Naive B cell (primary cell): Measurements from ENCODE around the gene EPB41L4A. TPM values are rescaled to one million over a fixed set of nuclear protein-coding genes. Genes with fewer than 3 reads are reported as not detected.
"Not testable (repeated sequence)": the region's sequence is repeated elsewhere in the genome, so short reads cannot be mapped to it uniquely, and the experiment has no call there.

Experiments
- ATAC-seq, 2 donors: fragments of 150-1000 bp; cut with Tn5 transposase; 2 replicates each; pipeline ENCODE4 v1.10.0; 2021; ENCODE audit warnings: low read depth in 2 of 2, mild to moderate bottlenecking in 2 of 2, moderate library complexity in 2 of 2
- DNase-seq: peaks from one replicate; pipeline ENCODE4 v3.0.0; 2022
- H3K27ac Mint-ChIP-seq, 6 donors: one replicate each; pipeline ENCODE4 v1.8.0; 2020 to 2022; ENCODE audit warnings: mild to moderate bottlenecking in 6 of 6, mixed read lengths in 6 of 6, moderate library complexity in 5 of 6, inconsistent platforms in 2 of 6
- H3K27me3 Mint-ChIP-seq, 3 donors: one replicate each; pipeline ENCODE4 v1.8.0; 2021 to 2022; ENCODE audit warnings: mixed read lengths in 3 of 3, mild to moderate bottlenecking in 1 of 3
- H3K36me3 Mint-ChIP-seq, 2 donors: one replicate each; pipeline ENCODE4 v1.8.0; 2020 to 2022; ENCODE audit warnings: mixed read lengths in 2 of 2, inconsistent platforms in 1 of 2, mild to moderate bottlenecking in 1 of 2
- H3K4me1 Mint-ChIP-seq, 3 donors: one replicate each; pipeline ENCODE4 v1.8.0; 2020 to 2022; ENCODE audit warnings: mixed read lengths in 3 of 3, inconsistent platforms in 1 of 3, mild to moderate bottlenecking in 1 of 3, moderate library complexity in 1 of 3
- H3K4me3 Mint-ChIP-seq, 8 donors: one replicate each; pipeline ENCODE4 v1.8.0; 2020 to 2022; ENCODE audit warnings: mild to moderate bottlenecking in 8 of 8, mixed read lengths in 8 of 8, moderate library complexity in 8 of 8, inconsistent platforms in 2 of 8
- H3K9me3 Mint-ChIP-seq, 7 donors: one replicate each; pipeline ENCODE4 v1.8.0; 2020 to 2022; ENCODE audit warnings: mixed read lengths in 7 of 7, mild to moderate bottlenecking in 5 of 7, inconsistent platforms in 2 of 7, moderate library complexity in 1 of 7
- polyA plus RNA-seq, 6 donors: library from polyadenylated mRNA; unstranded; fragments of 300-500 nt; fragmentation: Illumina TruSeq; gene quantifications; one replicate each; pipeline ENCODE4 v1.2.3, GENCODE V29; 2021; ENCODE audit warnings: low read depth in 6 of 6

EPB41L4A gene
- polyA plus RNA-seq, 6 donors from 2014 or later, result 0.92 to 4.7 (median 1.5) TPM

DNA sequence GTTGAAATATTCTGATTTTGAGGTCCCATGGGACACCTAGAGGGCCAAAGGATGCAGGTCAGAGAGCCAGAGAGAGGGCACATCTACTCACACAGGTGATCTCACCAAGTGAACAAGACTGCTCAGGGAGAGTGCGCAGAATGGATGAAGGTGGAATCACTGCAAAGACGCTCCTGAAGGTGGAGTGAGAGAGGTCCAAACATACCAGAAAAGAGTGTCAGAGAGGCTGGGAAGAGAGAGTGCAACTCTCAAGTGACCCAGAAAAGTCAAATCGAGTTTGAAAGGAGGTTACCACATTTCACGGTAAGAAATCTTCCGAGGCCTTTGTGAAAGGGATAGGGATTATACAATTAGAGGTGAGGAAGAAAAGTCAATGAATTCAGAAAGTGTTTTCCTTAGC, 173.4 kb downstream of the EPB41L4A start:
- Mint-ChIP-seq H3K9me3 (no peaks in the 10 kb centered on the region), H3K4me3 (no peak overlapping the region), H3K27me3 (peaks cover 8 to 24% (median 23%) of the 10 kb centered on the region in 3 donors), H3K36me3 (no peaks in the 10 kb centered on the region), H3K4me1 (peaks cover 0 to 4% (median 0%) of the 10 kb centered on the region in 3 donors), H3K27ac (no peak overlapping the region)
- no peak for ATAC-seq
- DNase-seq, result no peak

DNA sequence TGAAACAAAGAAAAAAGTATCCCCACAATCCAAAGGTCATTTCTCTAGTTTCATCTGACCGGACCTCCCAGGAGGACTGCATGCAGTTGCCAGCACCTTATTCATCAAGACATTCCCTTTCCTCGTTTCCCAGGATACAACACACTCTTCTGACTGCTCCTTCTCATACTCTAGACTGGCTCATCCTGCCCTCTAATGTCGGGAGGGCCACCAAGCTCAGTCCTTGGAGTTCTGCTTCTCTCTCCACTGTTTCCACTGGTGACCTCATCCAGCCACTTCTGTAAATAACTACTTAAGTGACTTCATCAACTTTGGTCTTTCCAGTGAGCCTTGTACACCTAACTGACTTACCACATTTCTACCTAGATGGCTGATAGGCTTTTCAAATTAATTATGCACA, 179.1 kb downstream of the EPB41L4A start:
- H3K9me3 Mint-ChIP-seq, result no peaks in the 10 kb centered on the region
- H3K27ac Mint-ChIP-seq, result no peak overlapping the region
- peaks cover 9 to 24% (median 15%) of the 10 kb centered on the region in 3 donors for H3K27me3 Mint-ChIP-seq
- H3K4me3 Mint-ChIP-seq, result no peak overlapping the region
- no peaks in the 10 kb centered on the region for H3K4me1 Mint-ChIP-seq
- no peaks in the 10 kb centered on the region for H3K36me3 Mint-ChIP-seq
- ATAC-seq (no peak), DNase-seq (no peak)

GRCh38 chr5:112238473-112238872, 180.6 kb downstream of the EPB41L4A start:
- DNase-seq, result peak; percentile 0
- H3K4me3 Mint-ChIP-seq, result no peak overlapping the region

DNA sequence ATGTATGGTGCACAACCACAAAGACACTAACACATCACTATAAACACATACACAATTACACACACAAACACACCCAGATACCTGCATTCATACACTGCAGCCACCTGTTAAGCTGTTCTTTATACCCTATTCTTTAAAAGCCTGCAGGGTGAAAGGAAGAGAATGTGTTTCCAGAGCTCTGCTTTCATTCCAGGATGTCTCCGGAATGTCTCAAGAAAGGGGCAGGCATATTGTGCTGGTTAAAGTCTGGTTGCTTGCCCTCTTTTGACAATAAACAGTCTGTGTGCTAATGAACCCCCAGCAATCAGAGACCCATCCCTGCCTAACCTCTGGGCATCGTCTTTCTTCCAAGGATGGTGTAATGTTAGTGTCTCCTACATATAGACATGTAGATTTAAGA, 181.6 kb downstream of the EPB41L4A start:
- DNase-seq (no peak), ATAC-seq (no peak)
- no peak overlapping the region for H3K4me3 Mint-ChIP-seq
- no peaks in the 10 kb centered on the region for H3K4me1 Mint-ChIP-seq
- H3K36me3 Mint-ChIP-seq, result no peaks in the 10 kb centered on the region
- peak overlapping the region in 1 of 6 donors; percentile 3 for H3K27ac Mint-ChIP-seq
- no peaks in the 10 kb centered on the region for H3K9me3 Mint-ChIP-seq
- H3K27me3 Mint-ChIP-seq, result peaks cover 10 to 24% (median 15%) of the 10 kb centered on the region in 3 donors

More at GRCh38 chr5:112238473-112238872, 180.6 kb downstream of the EPB41L4A start:
- H3K9me3 Mint-ChIP-seq, result no peaks in the 10 kb centered on the region
- no peak overlapping the region for H3K27ac Mint-ChIP-seq
- no peaks in the 10 kb centered on the region for H3K36me3 Mint-ChIP-seq
- no peak for ATAC-seq
- H3K27me3 Mint-ChIP-seq, result peaks cover 9 to 24% (median 15%) of the 10 kb centered on the region in 3 donors
- H3K4me1 Mint-ChIP-seq, result no peaks in the 10 kb centered on the region

DNA sequence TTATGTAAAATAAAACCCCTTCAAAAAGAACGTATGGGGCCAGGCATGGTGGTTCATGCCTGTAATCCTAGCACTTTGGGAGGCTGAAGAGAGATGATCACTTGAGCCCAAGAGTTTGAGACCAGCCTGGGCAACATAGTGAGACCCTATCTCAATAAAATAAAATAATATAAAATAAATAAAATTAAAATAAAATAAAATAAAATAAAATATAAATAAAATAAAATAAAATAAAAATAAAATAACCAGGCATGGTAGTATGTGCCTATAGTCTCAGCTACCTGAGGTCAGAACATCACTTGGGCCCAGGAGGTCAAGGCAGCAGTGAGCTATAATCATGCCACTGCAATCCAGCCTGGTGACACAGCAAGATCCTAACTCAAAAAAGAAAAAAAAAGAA, 185.1 kb downstream of the EPB41L4A start:
- Mint-ChIP-seq H3K9me3 (no peaks in the 10 kb centered on the region), H3K27ac (no peak overlapping the region), H3K27me3 (peaks cover 4 to 18% (median 7%) of the 10 kb centered on the region in 3 donors), H3K4me1 (no peaks in the 10 kb centered on the region), H3K4me3 (no peak overlapping the region), H3K36me3 (no peaks in the 10 kb centered on the region)
- DNase-seq (no peak), ATAC-seq (no peak)

DNA sequence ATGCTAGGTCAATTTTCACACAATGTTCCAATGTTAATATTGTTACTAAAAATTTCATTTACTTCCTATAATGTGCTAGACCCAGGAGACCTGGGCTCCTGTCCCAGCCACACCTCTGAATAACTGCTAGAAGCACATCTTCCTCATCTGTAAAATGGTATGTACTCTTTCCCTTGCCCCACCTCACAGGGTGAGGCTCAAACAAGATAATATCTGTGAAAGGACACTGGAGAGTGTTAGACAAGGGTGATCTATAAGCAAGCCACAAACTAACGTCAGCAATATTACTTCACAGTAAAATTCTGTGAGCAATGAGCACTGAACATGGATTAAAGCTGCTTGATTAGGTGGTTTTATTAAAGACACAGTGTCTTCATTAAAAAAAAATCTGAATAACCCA, 186.4 kb downstream of the EPB41L4A start:
- Mint-ChIP-seq H3K4me3 (no peak overlapping the region), H3K4me1 (no peaks in the 10 kb centered on the region), H3K36me3 (no peaks in the 10 kb centered on the region), H3K27me3 (peaks cover 4 to 18% (median 14%) of the 10 kb centered on the region in 3 donors), H3K9me3 (no peaks in the 10 kb centered on the region), H3K27ac (peak overlapping the region in 1 of 6 donors; percentile 5)
- DNase-seq (no peak), ATAC-seq (no peak)

DNA sequence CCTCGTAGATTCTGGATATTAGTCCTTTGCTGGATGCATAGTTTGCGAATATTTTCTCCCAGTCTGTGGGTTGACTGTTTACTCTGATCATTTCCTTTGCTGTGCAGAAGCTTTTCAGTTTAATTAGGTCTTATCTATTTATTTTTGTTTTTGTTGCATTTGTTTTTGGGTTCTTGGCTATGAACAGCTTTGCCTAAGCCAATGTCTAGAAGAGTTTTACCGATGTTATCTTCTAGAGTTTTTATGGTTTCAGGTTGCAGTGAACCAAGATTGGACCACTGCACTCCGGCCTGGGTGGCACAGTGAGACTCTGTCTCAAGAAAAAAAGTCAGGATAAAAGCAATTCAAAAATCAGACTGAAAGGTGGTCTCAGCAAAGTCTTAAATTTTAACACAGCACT, 188.5 kb downstream of the EPB41L4A start:
- H3K4me1 Mint-ChIP-seq, result no peaks in the 10 kb centered on the region
- ATAC-seq, result no peak
- no peak for DNase-seq
- no peaks in the 10 kb centered on the region for H3K36me3 Mint-ChIP-seq
- H3K27ac Mint-ChIP-seq, result no peak overlapping the region
- no peaks in the 10 kb centered on the region for H3K9me3 Mint-ChIP-seq
- peaks cover 4 to 9% (median 6%) of the 10 kb centered on the region in 3 donors for H3K27me3 Mint-ChIP-seq
- H3K4me3 Mint-ChIP-seq, result no peak overlapping the region

DNA sequence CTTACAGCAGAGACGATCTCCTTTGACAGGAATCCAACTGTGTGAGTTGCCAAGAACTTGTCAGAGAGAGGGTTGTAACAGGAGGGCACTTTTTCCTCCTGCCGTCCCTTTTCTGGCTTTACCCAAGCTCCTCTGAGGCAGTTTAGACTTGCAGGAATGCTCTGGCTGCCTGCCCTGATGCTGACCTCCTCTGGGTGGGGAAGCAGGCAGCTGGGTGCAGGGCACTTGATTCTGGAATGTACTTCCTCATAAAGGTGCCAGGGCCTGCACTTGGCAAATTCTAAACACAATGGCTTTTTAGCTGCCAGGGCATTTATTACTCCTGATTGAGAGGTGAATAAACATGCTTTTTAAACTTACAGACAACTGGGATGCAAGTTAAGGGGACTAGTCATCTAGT, 190.4 kb downstream of the EPB41L4A start:
- DNase-seq, result no peak
- no peaks in the 10 kb centered on the region for H3K36me3 Mint-ChIP-seq
- H3K9me3 Mint-ChIP-seq, result no peaks in the 10 kb centered on the region
- H3K27ac Mint-ChIP-seq, result no peak overlapping the region
- H3K4me3 Mint-ChIP-seq, result no peak overlapping the region
- peaks cover 0 to 9% (median 4%) of the 10 kb centered on the region in 3 donors for H3K27me3 Mint-ChIP-seq
- no peak for ATAC-seq
- H3K4me1 Mint-ChIP-seq, result no peaks in the 10 kb centered on the region

GRCh38 chr5:112227911-112228631, 191.0 kb downstream of the EPB41L4A start:
- Mint-ChIP-seq H3K4me1 (no peaks in the 10 kb centered on the region), H3K4me3 (no peak overlapping the region), H3K9me3 (no peaks in the 10 kb centered on the region), H3K36me3 (no peaks in the 10 kb centered on the region), H3K27ac (no peak overlapping the region), H3K27me3 (peaks cover 0 to 9% (median 4%) of the 10 kb centered on the region in 3 donors)
- ATAC-seq (no peak), DNase-seq (no peak)

- Mint-ChIP-seq H3K4me1 (no peaks in the 10 kb centered on the region), H3K27me3 (peaks cover under 1 to 9% (median 6%) of the 10 kb centered on the region in 3 donors), H3K9me3 (no peaks in the 10 kb centered on the region), H3K36me3 (no peaks in the 10 kb centered on the region), H3K27ac (no peak overlapping the region), H3K4me3 (no peak overlapping the region)
- no peak for ATAC-seq
- DNase-seq, result no peak
Observed at GRCh38 chr5:112226215-112226614, 192.9 kb downstream of the EPB41L4A start.

DNA sequence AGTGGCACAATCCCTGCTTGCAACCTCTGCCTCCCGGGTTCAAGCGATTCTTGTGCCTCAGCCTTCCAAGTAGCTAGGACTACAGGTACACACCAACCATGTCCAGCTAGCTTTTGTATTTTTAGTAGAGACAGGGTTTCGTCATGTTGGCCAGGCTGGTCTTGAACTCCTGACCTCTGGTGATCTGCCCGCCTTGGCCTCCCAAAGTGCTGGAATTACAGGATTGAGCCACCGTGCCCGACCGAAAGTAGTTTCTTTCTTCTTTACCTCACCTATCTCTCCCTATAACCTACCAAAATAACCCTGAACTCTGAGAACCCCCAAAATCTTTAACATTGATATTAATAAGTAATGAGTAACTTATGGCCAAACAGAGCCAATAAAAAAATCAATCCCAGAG, 196.1 kb downstream of the EPB41L4A start:
- Mint-ChIP-seq H3K4me3 (peak overlapping the region in 1 of 8 donors; percentile 3), H3K27me3 (peaks cover 9 to 14% (median 13%) of the 10 kb centered on the region in 3 donors)
- DNase-seq, H3K27ac Mint-ChIP-seq, H3K9me3 Mint-ChIP-seq, H3K4me1 Mint-ChIP-seq, ATAC-seq, H3K36me3 Mint-ChIP-seq: not testable (repeated sequence)

- no peaks in the 10 kb centered on the region for H3K4me1 Mint-ChIP-seq
- no peak overlapping the region for H3K27ac Mint-ChIP-seq
- no peak for ATAC-seq
Observed at GRCh38 chr5:112221128-112221527, 197.9 kb downstream of the EPB41L4A start.

DNA sequence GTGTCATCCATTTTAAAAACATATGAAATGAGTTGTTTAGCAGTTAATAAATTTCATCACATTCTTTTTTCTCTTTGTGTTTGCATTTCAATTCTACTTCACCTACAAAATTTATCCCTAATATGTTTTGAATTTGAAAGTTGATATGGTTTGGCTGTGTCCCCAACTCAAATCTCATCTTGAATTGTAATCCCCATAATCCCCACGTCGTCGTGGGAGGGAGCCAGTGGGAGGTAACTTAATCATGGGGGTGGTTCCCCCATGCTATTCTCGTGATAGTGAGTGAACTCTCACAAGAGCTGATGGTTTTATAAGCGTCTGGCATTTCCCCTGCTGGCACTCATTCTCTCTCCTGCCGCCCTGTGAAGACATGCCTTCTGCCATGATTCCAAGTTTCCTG, 200.1 kb downstream of the EPB41L4A start:
- Mint-ChIP-seq H3K4me3 (no peak overlapping the region), H3K27me3 (peaks cover 7 to 18% (median 15%) of the 10 kb centered on the region in 3 donors), H3K4me1 (no peaks in the 10 kb centered on the region), H3K27ac (no peak overlapping the region), H3K9me3 (no peaks in the 10 kb centered on the region), H3K36me3 (no peaks in the 10 kb centered on the region)
- ATAC-seq (no peak), DNase-seq (no peak)

More at GRCh38 chr5:112221128-112221527, 197.9 kb downstream of the EPB41L4A start:
- no peaks in the 10 kb centered on the region for H3K36me3 Mint-ChIP-seq
- H3K9me3 Mint-ChIP-seq, result no peaks in the 10 kb centered on the region
- H3K27me3 Mint-ChIP-seq, result peaks cover 7 to 14% (median 13%) of the 10 kb centered on the region in 3 donors
- no peak for DNase-seq
- H3K4me3 Mint-ChIP-seq, result no peak overlapping the region

- no peaks in the 10 kb centered on the region for H3K36me3 Mint-ChIP-seq
- no peak overlapping the region for H3K4me3 Mint-ChIP-seq
- peaks cover 7 to 18% (median 18%) of the 10 kb centered on the region in 3 donors for H3K27me3 Mint-ChIP-seq
- no peaks in the 10 kb centered on the region for H3K9me3 Mint-ChIP-seq
- no peaks in the 10 kb centered on the region for H3K4me1 Mint-ChIP-seq
- DNase-seq (no peak), ATAC-seq (no peak)
- no peak overlapping the region for H3K27ac Mint-ChIP-seq
Observed at GRCh38 chr5:112217843-112218579, 201.1 kb downstream of the EPB41L4A start.
